HEK293 (cell line): ENCODE measurements around the gene RNF115.
A peak's percentile ranks its signal among the peaks of the same experiment; 100 is the strongest.

ENCODE experiments used
- CTCF ChIP-seq: fragments of 450-650 bp; formaldehyde crosslinking; IDR thresholded peaks from 2 replicates; pipeline ENCODE4 v1.5.1; 2016; ENCODE audit warnings: missing biosample characterization, missing genetic modification characterization
- HOXA7 ChIP-seq: sonication (generic); formaldehyde crosslinking; IDR thresholded peaks from 2 replicates; pipeline ENCODE4 v1.8.1; 2022; ENCODE audit warnings: missing genetic modification reagents, borderline replicate concordance
- SP2 ChIP-seq: fragments of 450-650 bp; formaldehyde crosslinking; IDR thresholded peaks from 2 replicates; pipeline ENCODE4 v1.5.1; 2016; ENCODE audit warnings: missing biosample characterization, missing genetic modification characterization
- YY1 ChIP-seq: fragments of 450-650 bp; formaldehyde crosslinking; IDR thresholded peaks from 2 replicates; pipeline ENCODE4 v1.5.1; 2018; ENCODE audit warnings: missing biosample characterization, missing genetic modification characterization
- ZBTB44 ChIP-seq: fragments of 450-650 bp; IDR thresholded peaks from 2 replicates; pipeline ENCODE4 v1.5.1; 2018; ENCODE audit warnings: missing biosample characterization, mild to moderate bottlenecking, missing genetic modification characterization
- ZNF23 ChIP-seq: fragments of 450-650 bp; formaldehyde crosslinking; IDR thresholded peaks from 2 replicates; pipeline ENCODE4 v1.5.1; 2016; ENCODE audit warnings: missing biosample characterization, missing genetic modification characterization, borderline replicate concordance
- ZNF280D ChIP-seq: fragments of 450-650 bp; formaldehyde crosslinking; IDR thresholded peaks from 2 replicates; pipeline ENCODE4 v1.5.1; 2016; ENCODE audit warnings: missing biosample characterization, missing genetic modification characterization
- ZSCAN5A ChIP-seq: fragments of 450-650 bp; formaldehyde crosslinking; IDR thresholded peaks from 2 replicates; pipeline ENCODE4 v1.5.1; 2016; ENCODE audit warnings: missing biosample characterization, missing genetic modification characterization
- TF ChIP-seq, protein P1 (sequence below): fragments of 450-650 bp; formaldehyde crosslinking; IDR thresholded peaks from 2 replicates; pipeline ENCODE4 v1.5.1; 2016; ENCODE audit warnings: missing biosample characterization, missing genetic modification characterization

DNA sequence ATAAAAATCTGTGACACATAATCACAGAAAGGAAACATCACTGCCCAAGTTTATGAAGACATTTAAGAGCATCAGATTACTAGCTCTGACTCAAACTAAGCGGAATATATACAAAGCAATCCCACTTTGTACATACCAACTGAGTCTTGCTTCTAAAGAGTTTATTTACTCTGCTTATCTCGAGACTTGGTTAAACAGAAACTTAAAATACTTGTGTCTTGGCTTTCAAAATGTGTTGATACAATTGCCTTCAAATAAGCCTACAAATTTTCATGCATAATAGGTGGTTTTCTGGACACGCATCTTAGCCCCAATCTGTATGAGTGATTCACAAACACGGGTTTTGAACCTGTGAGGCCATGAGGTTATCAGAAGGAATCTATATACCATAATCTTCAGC, 83.6 kb downstream of the RNF115 start:
- no peak for TF ChIP-seq HOXA7 (CRISPR knock-in tag)
- TF ChIP-seq YY1 (tag by site-specific recombination), result no peak
- TF ChIP-seq, protein P1, sequence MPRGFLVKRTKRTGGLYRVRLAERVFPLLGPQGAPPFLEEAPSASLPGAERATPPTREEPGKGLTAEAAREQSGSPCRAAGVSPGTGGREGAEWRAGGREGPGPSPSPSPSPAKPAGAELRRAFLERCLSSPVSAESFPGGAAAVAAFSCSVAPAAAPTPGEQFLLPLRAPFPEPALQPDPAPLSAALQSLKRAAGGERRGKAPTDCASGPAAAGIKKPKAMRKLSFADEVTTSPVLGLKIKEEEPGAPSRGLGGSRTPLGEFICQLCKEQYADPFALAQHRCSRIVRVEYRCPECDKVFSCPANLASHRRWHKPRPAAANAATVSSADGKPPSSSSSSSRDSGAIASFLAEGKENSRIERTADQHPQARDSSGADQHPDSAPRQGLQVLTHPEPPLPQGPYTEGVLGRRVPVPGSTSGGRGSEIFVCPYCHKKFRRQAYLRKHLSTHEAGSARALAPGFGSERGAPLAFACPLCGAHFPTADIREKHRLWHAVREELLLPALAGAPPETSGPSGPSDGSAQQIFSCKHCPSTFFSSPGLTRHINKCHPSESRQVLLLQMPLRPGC (tag by site-specific recombination), result peak; percentile 97
- no peak for TF ChIP-seq CTCF (tag by site-specific recombination)
- TF ChIP-seq ZNF23 (tag by site-specific recombination), result no peak
- TF ChIP-seq SP2 (tag by site-specific recombination), result no peak
- TF ChIP-seq ZBTB44, result peak; percentile 45
- no peak for TF ChIP-seq ZNF280D
- TF ChIP-seq ZSCAN5A (tag by site-specific recombination), result no peak
